Frontal cortex (tissue), 4 donors: ENCODE data around the gene CNOT4. TPM values are rescaled to one million over a fixed set of nuclear protein-coding genes. Genes with fewer than 3 reads are reported as not detected.
"Not testable (repeated sequence)": the region's sequence is repeated elsewhere in the genome, so short reads cannot be mapped to it uniquely, and the experiment has no call there.

Experiments
- DNase-seq, 2 donors: peaks; one replicate each; pipeline ENCODE4 v3.0.0; 2012; ENCODE audit warnings: low spot score in 2 of 2
- FAIRE-seq: peaks from 2 replicates; lab custom pipeline; 2012; peaks lifted over from hg19 to GRCh38; lab: Jason Lieb, UNC
- total RNA-seq: library from RNA; depleted of rRNA; stranded (reverse); fragments of >200 nt; gene quantifications from one replicate; pipeline ENCODE4 v1.2.3, GENCODE V29; 2014
- donor health status: control.
- donor health status: control.
- donor health status: control.

The CNOT4 gene
- total RNA-seq, 1 donor from 2014 or later: 21.6 TPM

DNA sequence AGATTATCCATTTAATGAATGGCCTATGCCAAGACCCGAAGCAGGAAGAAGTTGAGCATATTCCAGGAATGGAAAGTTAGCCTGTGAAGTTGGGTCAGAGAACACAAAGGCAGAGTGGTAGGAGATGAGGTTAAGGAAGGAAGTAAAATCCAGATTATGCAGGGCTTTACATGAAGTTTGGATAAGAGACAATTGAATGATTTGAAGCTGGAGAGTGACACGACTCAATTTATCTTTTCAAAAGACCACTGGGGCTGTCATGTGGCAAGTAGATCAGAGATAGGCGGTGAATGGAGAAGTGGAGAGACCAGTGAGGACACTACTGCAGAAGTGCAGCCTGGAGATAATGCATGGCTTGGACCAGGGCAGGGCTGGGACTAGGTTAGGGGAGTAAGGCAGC is 7.2 kb upstream of the CNOT4 start:
- FAIRE-seq (no peak), DNase-seq (no peak)

DNA sequence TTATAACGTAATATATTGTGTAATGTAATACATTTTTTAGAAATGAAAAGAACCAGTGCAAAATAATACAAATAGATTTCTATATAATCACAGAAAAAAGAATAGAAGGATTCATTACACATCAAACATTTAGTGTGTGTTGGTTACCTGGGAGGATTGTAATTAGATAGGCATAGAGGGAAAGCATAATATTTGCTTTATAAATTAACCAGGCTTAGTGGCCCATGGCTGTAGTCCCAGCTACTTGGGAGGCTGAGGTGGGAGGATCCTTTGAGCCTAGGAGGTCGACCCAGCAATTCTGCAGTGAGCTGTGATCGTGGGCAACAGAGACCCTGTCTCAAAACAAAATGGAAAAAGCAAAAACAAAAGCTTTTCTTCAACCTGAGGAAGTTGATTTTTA is 5.0 kb upstream of the CNOT4 start:
- FAIRE-seq: no peak

DNA sequence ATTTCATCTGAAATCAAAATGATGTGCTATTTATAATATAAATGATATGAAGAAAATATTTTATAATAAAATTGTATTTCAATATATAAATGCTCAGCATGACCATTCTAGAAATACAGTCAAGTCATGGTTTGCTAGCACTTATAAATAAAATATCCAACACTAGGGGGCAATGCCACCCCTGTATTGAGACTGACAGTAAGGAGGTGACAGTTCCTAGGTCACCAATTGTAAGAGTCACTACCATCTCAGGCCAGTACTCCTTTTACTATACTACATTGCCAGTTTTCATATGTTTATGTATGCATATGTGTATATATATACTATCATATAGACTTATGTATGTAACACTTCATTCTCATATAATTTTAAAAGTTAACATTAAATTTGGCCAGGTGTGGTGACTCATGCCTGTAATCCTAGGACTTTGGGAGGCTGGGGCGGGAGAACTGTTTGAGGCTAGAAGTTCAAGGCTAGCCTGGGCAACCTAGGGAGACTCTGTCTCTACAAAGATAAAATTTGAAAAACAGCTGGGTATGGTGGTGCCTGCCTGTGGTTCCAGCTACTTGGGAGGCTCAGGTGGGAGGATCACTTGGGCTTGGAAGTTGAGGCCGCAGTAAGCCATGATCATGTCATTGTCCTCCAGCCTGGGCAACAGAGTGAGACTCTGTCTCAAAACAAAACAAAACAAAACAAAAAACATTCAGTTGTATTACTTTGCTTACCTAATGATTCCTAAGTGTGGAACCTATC is 2.4 kb upstream of the CNOT4 start:
- DNase-seq: peak; percentile 30
- peak; percentile 39 for FAIRE-seq

More for the DNA sequence above, 5.0 kb upstream of the CNOT4 start:
- no peak for DNase-seq

DNA sequence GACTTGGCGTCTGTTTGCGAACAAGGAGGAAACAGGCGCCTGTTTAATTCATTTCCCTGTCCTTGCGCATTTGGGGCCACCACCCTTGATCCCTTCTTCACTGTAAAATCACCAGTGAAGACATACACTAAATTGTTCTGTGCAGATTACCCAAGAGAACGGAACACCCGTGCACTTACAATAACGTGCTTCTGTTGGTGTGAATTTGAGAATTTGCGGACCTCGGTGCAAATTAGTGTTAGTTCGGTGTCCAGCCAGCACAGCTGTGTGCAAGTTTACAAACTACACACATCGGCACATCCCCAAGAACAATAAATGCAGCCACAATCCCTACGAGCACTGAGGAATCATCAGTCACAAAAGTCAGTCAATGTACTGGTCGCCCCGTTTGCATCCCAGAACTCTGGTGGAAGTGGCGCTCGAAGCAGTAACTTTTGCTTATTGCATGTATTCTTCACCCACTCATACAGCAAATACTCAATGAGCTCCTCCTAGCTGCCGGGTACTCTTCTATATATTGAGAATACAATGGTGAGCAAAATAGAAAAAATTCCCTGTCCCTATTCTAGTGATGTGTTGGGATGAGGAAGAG is 786 bp upstream of the CNOT4 start:
- DNase-seq (peak; percentile 13 to 17), FAIRE-seq (no peak)

DNA sequence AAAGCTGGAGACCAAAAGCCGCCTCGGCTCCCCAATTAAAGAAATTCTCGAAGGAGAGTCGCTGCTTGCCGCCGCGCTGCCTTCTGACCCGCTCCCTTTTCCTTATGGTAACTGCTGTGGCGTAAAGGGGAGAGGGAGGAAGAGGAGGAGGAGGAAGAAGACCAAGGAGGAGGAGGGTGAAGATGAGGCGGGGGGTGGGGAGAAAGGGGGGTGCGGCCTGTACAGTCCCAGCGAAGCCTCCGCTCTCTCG is 388 bp downstream of the CNOT4 start:
- DNase-seq: no peak
- no peak for FAIRE-seq

DNA sequence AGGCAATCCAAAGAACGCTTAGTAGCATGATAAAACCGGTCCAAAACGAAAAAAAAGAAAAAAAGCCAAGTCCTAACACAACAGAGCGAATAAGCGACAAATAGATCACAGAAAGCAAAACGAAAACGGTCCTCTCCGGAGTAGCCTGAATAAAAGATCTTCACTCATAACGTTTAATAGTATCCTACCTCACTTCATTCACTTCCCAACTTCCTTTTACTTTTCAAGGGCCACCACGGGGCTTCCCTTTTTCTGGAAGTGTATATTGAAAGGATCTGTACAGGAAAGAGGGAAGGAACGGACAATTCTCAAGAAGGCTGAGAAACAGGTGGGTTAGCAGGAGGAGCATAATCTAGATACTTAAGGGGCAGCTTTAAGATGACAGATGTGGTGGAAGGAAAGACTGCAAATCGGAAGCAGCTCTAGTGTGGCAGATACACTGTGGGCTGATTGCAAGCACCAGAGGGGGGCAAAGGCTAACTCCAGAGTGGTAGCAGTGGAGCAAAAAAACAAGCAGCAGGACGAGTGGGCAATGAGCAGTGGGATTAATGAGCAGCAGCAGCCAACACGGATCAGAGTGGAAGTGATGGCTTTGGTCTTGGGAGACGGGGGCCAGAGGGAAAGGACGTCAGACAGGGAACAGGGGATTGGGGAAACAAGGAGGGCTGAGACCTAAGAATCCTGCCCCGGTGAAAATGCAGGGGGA is 866 bp downstream of the CNOT4 start:
- no peak for FAIRE-seq
- peak; percentile 11 to 21 for DNase-seq

DNA sequence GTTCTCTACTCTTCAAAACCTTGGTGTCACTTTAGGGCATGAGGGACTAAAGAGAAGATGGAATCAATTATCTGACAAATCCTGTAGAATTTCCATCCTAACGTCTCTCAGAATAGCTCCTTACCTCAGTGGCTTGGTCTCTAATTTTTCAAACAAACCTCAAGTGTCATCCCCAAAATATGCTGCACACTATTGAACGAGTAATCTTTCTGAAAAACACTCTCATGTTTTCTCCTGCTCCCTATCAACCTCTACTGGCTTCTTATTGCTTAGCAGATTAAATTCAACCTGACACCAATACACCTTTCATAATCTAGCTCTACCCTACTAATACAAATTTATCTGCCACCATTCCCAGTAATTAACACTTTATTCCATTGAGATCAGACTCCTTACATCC is 8.5 kb downstream of the CNOT4 start:
- no peak for DNase-seq
- FAIRE-seq: no peak

DNA sequence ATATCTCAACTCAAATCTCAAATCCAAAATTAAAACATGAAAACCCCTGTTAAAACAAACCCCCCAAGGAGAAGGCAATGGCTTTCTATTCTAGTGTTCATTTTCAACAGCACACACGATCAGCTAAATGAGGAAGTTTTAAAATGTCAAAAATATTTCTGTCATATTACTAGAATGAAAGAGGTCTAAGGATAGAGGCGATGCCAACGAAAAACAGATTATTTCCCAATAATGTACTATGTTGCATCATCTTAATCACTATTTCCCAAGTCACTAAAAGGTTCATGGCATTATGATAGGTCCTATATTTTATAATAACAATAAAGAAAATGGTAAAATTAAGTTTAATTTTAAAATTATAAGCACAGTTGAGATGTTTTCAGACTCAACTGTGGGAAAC is 10.1 kb downstream of the CNOT4 start:
- FAIRE-seq (no peak), DNase-seq (no peak)

DNA sequence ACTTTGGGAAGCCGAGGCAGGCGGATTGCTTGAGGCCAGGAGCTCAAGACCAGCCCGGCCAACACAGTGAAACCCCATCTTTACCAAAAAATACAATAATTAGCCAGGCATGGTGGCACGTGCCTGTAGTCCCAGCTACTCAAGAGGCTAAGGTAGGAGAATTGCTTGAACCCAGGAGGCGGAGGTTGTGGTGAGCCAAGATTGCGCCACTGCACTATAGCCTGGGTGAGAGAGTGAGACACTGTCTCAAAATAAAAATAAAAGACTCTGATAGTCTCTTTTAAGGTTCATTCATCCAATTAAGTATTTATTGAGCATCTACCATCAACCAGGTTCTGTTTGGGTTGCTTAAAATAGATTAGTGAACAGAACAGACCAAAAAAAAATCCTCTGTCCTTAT is 12.7 kb downstream of the CNOT4 start:
- not testable (repeated sequence) for DNase-seq, FAIRE-seq

DNA sequence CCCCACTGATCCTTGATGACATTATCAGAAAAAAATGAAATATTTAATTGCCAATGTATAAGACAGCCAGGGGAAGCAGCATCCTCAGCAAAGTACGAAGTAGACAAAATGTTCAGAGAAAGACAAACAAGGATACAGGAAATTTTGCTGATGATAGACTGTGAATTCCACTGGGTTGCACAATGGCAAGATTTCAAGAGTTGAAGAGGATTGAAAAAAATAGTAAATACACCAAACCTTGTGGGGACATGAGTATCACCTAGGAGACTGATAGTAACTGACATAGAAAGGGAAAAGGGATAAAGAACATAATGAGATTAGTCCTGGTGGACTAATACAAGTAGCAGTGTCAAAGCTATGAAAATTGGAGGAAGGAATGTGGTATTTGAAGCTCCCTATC is 16.5 kb downstream of the CNOT4 start:
- no peak for DNase-seq
- FAIRE-seq: no peak

DNA sequence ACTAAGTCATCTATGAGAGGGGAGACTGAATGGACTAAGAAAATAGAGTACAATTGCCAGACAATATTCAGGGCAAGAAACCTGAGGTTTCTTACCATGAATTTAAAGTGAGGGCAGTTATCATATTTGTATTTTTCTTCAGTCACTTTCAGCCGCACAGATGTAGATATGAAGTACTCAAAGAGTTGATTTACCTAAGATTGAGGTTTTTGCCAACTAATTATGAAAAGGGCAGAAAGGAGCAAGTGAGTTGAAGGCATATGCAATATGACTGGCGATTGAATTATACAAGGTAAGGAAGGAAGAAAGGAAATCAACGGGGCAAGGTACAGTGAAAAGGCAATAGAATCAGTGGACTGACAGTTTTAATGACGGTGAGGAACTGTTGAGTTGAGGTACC is 17.8 kb downstream of the CNOT4 start:
- DNase-seq (no peak), FAIRE-seq (no peak)

DNA sequence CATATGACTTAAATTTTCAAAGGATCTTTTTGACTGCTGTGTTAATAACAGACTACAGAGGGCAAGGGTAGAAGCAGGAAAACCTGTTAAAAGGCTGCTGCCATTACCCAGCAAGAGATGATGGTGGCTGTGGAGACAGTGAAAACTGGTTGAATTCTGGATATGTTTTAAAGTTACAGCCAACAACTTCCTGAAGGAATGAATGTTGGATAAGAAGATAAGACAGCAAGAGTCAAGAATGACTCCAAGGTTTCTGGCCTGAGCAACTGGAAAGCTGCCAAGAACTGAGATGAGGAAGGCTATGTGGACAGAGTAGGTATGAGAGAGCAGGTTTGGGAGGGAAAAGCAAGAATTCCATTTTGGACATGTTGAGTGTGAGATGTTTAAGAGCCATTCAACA is 19.1 kb downstream of the CNOT4 start:
- DNase-seq: no peak
- no peak for FAIRE-seq

DNA sequence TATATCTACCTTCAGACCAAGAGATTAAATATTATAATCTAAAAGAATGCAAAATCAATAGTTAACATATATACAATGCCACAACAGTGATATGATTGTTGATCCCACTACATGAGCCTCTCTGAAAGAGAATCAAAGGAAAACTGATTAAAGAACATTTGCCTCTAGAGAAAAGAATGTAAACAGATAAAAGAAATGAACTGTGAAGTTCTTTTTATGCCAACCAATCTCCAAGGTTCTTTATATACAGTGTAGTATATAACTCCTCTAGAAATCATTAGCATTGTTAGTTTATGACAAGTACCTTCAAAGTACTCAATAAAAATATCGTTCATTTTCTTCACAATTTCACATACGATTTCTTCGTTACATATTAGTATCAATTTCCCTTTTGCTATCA is 20.1 kb downstream of the CNOT4 start:
- DNase-seq (no peak), FAIRE-seq (no peak)

DNA sequence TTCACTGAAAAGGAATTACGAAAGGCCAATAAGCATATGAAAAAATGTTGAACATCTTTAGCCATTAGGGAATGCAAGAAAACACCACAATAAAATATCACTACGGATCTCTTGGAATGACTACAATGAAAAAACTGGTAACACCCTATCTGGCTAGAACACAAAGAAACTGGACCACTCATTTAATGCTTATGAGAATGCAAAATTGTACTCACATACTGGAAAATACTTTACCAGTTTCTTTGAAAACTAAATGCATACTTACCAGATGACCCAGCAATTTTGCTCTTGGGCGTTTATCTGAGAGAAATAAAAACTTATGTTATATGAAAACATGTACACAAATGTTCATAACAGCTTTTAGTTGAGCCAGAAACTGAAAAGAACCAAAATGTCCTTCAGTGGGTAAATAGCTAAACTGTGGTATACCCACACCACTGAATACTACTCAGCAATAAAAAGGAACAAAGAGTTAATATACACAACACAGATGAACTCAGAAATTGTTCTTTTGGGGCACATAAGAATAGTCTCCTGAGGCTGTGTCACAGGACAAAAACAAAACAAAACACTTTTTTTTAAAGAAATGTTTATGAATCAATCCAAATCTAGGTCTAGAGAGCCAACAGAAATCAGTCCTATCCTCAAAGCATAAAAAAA is 23.5 kb downstream of the CNOT4 start:
- DNase-seq: no peak
- FAIRE-seq: no peak

DNA sequence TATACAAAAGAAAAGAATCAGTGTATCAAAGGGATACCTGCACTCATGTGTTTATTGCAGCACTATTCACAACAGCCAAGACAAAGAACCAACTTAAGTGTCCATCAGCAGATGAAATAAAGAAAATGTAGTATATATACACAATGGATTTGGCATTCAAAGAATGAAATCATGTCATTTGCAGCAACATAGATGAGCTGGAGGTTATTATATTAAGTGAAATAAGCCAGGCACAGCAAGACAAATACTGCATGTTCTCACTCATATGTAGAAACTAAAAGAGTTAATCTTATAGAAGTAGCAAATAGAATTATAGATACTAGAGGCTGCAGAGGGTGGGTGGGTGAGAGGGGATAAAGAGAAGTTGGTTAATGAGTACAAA is 28.3 kb downstream of the CNOT4 start:
- FAIRE-seq: no peak

DNA sequence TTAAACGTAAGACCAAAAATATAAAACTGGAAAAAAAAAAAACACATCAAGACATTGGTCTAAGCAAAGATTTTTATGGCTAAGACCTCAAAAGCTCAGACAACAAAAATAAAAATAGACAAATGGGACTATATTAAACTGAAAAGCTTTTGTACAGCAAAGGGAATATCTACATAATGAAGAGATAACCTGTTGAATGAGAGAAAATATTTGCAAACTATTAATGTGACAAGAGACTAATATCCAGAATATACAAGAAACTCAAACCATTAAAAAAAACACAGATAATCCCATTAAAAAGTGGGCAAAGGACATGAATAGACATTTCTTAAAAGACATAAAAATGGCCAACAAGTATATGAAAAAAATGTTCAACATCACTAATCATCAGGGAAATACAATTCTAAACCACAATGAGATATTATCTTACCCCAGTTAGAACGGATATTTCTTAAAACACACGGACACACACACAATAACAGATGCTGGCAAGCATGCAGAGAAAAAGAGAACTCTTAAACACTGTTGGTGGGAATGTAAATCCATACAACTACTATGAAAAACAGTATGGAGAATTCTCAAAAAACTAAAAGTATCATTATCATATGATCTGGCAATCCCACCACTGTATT is 28.8 kb downstream of the CNOT4 start:
- FAIRE-seq: no peak

More for the DNA sequence above, 28.3 kb downstream of the CNOT4 start:
- no peak for DNase-seq

DNA sequence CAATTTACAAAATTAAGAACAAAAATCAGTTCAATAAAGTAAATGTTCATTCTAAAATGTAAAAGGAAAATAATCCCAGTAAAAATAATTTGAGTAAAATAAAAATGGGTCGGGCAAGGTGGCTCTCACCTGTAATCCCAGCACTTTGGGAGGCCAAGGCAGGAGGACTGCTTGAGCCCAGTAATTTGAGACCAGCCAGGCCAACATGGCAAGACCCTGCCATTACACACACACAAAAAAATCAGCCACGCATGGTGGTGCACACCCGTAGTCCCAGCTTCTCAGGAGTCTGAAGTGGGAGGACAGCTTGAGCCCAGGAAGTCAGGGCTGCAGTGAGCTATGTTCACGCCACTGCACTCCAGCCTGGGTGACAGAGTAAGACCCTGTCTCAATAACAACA is 34.4 kb downstream of the CNOT4 start:
- FAIRE-seq: no peak

More for the DNA sequence above, 28.8 kb downstream of the CNOT4 start:
- DNase-seq: no peak

DNA sequence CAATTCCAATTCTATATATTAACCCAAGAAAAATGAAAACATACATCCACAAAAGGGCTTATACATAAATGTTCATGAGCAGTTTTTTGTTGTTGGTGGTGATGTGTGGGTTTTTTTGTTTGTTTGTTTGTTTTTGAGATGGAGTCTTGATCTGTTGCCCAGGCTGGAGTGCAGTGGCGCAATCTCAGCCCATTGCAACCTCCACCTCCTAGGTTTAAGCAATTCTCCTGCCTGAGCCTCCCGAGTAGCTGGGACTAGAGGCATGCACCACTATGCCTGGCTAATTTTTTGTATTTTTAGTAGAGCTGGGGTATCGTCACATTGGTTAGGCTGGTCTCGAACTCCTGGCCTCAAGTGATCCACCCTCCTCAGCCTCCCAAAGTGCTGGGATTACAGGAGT is 40.2 kb downstream of the CNOT4 start:
- FAIRE-seq, DNase-seq: not testable (repeated sequence)

More for the DNA sequence above, 34.4 kb downstream of the CNOT4 start:
- DNase-seq: no peak

DNA sequence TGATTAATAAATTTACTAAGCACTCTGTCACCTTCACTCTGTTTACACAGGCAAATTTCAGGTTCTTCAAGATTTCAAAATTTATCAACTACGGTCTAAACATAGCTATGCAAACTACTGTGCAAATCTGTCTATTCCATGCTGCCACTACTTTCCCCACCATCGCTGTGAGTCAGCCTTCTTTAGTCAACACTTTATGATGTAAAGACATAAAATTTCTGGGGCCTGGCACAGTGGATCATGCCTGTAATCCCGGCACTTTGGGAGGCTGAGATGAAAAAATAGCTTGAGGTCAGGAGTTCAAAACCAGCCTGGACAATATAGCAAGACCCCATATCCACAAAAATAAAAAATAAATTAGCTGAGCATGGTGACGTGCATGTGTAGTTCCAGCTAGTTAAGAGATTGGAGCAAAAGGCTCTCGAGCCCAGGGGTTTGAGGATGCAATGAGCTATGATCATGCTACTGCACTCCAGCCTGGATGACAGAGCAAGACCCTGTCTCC is 42.6 kb downstream of the CNOT4 start:
- FAIRE-seq: no peak
- DNase-seq: no peak
